Fibroblast of lung (primary cell): ENCODE measurements around the gene TOMM70.

ENCODE experiments used
- EZH2 ChIP-seq: IDR thresholded peaks from 2 replicates; pipeline ENCODE4 v1.5.1; 2012; ENCODE audit warnings: low read length, control low read depth, mild to moderate bottlenecking; ENCODE audit errors: missing control alignments
- TF ChIP-seq, protein P1 (sequence below), 2 donors: IDR thresholded peaks in 1 of 2; conservative IDR thresholded peaks in 1 of 2; 1 replicate in 1 of 2; 2 replicates in 1 of 2; pipeline ENCODE4 v1.5.1; 2011 to 2012; ENCODE audit warnings: low read length in 2 of 2, control low read depth in 1 of 2, inconsistent platforms in 1 of 2, low read depth in 1 of 2, mild to moderate bottlenecking in 1 of 2

DNA sequence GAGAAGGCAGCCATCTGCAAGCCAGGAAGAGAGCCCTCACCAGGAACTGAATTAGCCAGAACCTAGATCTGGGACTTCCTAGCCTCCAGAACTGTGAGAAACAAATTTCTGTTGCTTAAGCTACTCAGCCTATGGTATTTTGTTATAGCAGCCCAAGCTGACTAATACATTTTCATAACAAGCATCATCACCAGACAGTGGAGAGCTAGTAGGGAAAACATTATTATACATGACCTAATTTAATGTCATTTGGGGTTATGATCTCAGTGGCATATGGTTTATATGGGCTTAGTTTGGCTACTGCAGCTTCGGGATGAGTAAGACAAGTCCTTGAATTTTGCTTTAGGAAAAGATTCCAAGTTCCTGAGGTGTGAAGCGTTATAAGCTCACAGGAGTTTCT lies 36.1 kb upstream of the TOMM70 start:
- TF ChIP-seq, protein P1, sequence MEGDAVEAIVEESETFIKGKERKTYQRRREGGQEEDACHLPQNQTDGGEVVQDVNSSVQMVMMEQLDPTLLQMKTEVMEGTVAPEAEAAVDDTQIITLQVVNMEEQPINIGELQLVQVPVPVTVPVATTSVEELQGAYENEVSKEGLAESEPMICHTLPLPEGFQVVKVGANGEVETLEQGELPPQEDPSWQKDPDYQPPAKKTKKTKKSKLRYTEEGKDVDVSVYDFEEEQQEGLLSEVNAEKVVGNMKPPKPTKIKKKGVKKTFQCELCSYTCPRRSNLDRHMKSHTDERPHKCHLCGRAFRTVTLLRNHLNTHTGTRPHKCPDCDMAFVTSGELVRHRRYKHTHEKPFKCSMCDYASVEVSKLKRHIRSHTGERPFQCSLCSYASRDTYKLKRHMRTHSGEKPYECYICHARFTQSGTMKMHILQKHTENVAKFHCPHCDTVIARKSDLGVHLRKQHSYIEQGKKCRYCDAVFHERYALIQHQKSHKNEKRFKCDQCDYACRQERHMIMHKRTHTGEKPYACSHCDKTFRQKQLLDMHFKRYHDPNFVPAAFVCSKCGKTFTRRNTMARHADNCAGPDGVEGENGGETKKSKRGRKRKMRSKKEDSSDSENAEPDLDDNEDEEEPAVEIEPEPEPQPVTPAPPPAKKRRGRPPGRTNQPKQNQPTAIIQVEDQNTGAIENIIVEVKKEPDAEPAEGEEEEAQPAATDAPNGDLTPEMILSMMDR (conservative IDR thresholded peaks at IDR 0.05 in 1 of 2, IDR thresholded peaks at IDR 0.05 in 1 of 2; ENCODE audit: low read depth in 1 of 2, low read length in 2 of 2): no peak
- no peak for TF ChIP-seq EZH2
